Fibroblast of mammary gland (primary cell): ENCODE measurements around the gene UTP11.

ENCODE experiments used
- DNase-seq: peaks from one replicate; pipeline ENCODE4 v3.0.0-alpha.2; 2010; ENCODE audit warnings: low read depth
- H3K4me3 ChIP-seq: 2 replicates; pipeline ENCODE4 v1.5.1; 2011; ENCODE audit warnings: low read depth, mild to moderate bottlenecking, low read length, moderate library complexity; ENCODE audit not compliant: control insufficient read depth
- TF ChIP-seq, protein P1 (sequence below): conservative IDR thresholded peaks from 2 replicates; pipeline ENCODE4 v1.5.1; 2011; ENCODE audit warnings: low read depth, low read length, inconsistent platforms; ENCODE audit not compliant: control insufficient read depth, insufficient read depth

The UTP11 gene

GRCh38 chr1:38050397-38051078 is 38.0 kb downstream of the UTP11 start:
- DNase-seq: no peak
- no peak overlapping the region for H3K4me3 ChIP-seq
- TF ChIP-seq, protein P1, sequence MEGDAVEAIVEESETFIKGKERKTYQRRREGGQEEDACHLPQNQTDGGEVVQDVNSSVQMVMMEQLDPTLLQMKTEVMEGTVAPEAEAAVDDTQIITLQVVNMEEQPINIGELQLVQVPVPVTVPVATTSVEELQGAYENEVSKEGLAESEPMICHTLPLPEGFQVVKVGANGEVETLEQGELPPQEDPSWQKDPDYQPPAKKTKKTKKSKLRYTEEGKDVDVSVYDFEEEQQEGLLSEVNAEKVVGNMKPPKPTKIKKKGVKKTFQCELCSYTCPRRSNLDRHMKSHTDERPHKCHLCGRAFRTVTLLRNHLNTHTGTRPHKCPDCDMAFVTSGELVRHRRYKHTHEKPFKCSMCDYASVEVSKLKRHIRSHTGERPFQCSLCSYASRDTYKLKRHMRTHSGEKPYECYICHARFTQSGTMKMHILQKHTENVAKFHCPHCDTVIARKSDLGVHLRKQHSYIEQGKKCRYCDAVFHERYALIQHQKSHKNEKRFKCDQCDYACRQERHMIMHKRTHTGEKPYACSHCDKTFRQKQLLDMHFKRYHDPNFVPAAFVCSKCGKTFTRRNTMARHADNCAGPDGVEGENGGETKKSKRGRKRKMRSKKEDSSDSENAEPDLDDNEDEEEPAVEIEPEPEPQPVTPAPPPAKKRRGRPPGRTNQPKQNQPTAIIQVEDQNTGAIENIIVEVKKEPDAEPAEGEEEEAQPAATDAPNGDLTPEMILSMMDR: no peak

DNA sequence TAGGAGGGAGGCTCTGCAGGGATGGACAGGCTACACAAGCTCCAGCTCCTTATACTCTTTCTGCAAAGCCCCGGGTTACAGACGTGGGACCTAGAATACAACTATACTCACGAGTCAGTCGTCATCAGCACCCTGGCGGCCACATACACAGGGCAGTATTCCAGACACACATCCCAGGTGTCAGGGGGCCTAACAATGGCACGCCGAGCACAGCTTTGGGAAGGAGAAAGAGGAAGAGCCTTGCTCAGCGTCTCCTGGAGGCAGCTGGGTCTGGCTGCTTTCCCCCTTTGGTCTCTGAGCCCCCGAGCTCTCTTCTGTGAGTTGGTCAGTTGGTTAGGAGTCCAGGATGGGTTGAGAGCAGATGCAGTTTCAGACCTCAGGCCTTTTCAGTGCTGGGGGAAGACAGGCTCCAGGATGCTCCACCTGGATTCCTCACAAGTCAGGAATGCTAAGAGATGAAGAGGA is 38.6 kb downstream of the UTP11 start:
- TF ChIP-seq, protein P1: no peak
- no peak overlapping the region for H3K4me3 ChIP-seq
- no peak for DNase-seq

DNA sequence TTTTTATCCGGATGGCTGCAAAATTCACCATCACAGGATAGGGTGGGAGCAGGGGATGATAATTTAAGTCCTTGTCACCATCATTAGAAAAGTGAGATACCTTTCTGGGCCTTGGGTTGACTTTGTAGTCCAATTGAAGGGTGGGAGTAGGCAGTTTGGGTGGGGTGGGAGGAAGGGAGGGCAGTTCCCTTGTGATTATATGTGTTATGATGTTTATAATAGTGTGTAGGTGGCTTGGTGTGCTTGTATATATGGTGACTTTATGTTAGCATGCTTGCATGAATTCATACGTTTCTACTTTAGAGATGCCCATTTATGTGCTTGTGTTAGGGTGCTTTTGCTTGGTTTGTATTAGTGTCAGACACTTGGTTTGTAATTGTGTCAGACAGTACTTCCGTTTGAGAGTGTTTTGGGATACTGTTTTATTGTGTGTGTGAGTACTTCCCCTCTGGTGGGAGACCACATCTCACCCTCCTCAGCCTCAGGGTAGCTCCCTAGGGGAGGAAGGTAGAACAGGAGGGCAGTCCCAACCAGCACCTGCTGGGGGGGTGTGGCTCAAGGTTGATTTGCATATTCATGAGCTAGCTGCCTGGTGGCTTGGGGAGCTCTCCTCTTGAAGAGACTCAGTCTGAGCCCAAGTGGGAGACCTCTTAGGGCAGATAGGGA is 40.3 kb downstream of the UTP11 start:
- TF ChIP-seq, protein P1: no peak
- H3K4me3 ChIP-seq: no peak overlapping the region
- no peak for DNase-seq

- TF ChIP-seq, protein P1: no peak
- no peak for DNase-seq
- H3K4me3 ChIP-seq: no peak overlapping the region
Observed at GRCh38 chr1:38053416-38054091, 41.0 kb downstream of the UTP11 start.

- TF ChIP-seq, protein P1: no peak
- no peak for DNase-seq
Observed at GRCh38 chr1:38055398-38055797, 42.9 kb downstream of the UTP11 start.

GRCh38 chr1:38055965-38056364 is 43.4 kb downstream of the UTP11 start:
- DNase-seq: no peak
- no peak overlapping the region for H3K4me3 ChIP-seq
- TF ChIP-seq, protein P1: no peak

More at GRCh38 chr1:38055398-38055797, 42.9 kb downstream of the UTP11 start:
- H3K4me3 ChIP-seq: no peak overlapping the region
